NOMO-1 treated with DMSO at 0.1 percent for 48 hours (cell line): ENCODE results near the gene ZNF670.
"Not testable (repeated sequence)": the region's sequence is repeated elsewhere in the genome, so short reads cannot be mapped to it uniquely, and the experiment has no call there.

Experiments
- DNase-seq: peaks from one replicate; lab custom pipeline; 2025; ENCODE audit not compliant: unreplicated experiment; lab: John Stamatoyannopoulos, UW

ZNF670 gene

GRCh38 chr1:247078258-247079140, at the start of gene ZNF670:
Gene ZNF670 (minus strand): TSS chr1:247078811. CDS start chr1:247078596, 215 bp downstream.
- DNase-seq = peak; percentile 93

GRCh38 chr1:247127519-247128282, 49.1 kb upstream of the ZNF670 start:
- DNase-seq = peak; percentile 51

DNA sequence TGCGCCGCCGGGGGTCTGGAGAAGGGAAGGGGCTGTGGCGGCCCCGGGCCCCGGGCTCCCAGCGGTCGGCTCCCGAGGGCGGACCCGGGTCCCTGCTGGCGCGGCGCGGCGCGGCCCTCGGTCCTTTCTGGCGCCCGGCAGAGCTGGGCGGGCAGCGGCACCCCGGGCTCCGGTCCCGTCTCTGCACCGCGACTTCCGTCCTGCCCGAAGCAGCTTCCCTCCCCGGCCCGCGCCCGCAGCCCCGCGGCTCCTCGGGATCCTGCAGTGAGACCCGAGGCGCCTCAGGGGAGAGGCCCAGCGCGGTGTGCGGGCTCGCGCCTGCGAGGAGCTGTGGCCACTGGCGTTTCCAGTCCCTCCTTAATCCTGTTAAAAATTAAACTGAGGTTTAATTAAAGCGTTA, 48.0 kb upstream of the ZNF670 start:
- DNase-seq = not testable (repeated sequence)

DNA sequence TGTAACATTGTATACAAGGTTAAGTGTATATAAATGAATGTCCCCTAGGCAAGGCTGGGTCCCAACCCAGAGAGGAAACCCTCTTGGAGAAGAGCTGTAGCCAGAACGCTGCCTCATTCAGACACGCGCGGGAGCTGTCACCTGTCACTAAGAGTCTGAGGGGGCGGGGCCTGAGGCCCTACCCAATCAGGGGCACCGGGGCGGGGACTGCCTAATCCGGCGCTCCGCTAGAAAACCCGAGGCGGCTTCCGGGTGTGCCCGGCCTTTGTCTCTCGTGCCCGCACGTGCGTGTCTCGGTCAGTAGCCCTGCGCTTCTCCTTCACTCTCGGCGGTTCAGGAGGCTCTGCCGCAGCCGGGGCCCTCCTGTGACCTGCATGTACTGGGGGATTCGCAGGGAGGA, 47.6 kb upstream of the ZNF670 start:
- not testable (repeated sequence) for DNase-seq

DNA sequence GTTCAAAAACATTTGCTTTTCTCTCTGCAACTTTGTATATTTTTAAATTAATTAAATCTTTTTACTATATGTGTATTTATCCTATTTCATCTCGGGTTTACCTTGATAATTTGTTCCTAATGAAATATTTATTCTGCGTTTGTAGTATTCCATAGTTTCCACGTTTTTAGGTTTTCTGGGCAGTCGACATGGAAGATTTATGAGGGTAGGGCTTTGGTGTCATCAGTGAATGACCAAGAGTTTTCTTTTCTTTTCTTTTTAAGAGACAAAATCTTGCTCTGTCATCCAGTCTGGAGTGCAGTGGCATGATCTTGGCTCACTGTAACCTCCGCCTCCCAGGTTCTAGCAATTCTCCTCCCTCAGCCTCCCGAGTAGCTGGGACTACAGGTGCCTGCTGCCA, 42.8 kb upstream of the ZNF670 start:
- no peak for DNase-seq

GRCh38 chr1:247120408-247120668, 41.7 kb upstream of the ZNF670 start:
- DNase-seq = not testable (repeated sequence)

- no peak for DNase-seq
Measured at GRCh38 chr1:247119600-247120407, 41.2 kb upstream of the ZNF670 start.

DNA sequence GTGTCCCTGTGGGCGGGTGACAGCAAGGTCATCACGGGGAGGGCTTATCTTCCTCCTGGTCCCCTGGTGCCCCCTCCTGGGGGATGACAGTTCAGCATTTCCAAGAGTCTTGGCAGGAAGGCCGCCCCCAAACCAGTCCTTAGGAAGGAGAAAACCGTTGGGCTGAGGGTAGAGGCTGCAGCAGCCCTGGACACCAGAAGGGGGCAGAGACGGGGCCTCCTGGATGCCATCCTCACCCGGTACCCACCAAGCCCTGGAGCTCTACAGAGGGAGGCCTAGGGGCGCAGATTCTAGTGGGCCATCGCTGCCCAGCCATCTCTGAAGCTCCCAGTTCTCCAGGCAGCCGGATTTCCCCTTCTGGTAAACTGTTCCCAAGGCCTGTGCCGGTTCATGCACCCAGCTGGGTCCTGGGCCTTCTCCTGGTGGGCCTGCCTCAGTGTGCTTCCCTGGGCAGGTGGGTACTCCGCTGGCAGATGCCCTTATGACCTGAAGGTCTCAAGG, 40.4 kb upstream of the ZNF670 start:
- DNase-seq = no peak

DNA sequence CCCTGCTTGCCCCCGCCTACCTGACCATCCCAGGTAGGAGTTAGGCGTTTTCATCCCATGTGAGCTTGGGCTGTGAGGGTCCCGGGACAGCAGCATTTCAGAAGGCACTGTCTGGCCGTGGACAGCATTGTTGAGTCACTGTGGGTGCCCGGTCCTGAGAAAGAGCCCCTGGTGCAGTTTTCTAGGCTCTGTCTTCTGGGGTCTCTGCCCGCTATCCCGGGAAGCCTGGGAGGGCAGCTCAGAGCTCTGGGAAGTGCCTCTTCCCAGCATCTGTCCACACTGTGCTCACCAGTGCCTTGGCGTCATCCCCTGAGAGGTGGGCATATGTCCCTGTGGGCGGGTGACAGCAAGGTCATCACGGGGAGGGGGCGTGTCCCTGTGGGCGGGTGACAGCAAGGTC, 36.9 kb upstream of the ZNF670 start:
- DNase-seq = no peak

GRCh38 chr1:247115141-247115510, 36.5 kb upstream of the ZNF670 start:
- DNase-seq = no peak

- DNase-seq = no peak
Measured at GRCh38 chr1:247114351-247115140, 35.9 kb upstream of the ZNF670 start.

DNA sequence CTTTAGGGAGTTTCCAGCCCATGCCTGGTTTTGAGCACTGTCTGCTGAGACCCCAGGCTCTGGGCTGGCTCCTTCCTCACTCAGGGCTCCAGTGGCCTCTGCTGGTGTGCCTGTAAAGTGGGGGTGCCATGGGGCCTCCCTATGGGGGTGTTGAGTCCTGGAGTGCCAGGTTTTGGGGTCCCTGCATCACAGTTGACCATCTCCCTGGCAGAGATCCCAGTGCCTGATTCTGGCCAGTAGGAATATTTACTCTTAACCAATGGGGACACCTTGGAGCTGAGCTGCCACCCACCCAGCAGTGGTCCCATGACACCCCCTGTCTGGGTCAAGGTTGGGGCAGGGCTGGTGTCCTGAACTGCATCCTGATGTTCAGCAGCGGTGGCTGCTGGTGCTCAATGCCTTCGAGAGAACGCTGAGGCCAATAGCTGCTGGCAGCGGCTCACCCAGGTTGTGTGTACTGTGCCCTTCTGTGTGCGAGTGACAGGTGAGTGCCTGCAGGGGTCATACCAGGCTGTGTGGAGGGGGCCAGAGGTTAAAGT, 35.2 kb upstream of the ZNF670 start:
- no peak for DNase-seq

- DNase-seq = no peak
Measured at GRCh38 chr1:247113094-247113497, 34.5 kb upstream of the ZNF670 start.

- DNase-seq = no peak
Measured at GRCh38 chr1:247112479-247112781, 33.8 kb upstream of the ZNF670 start.

- no peak for DNase-seq
Measured at GRCh38 chr1:247111700-247112478, 33.3 kb upstream of the ZNF670 start.

GRCh38 chr1:247111259-247111699, 32.7 kb upstream of the ZNF670 start:
- DNase-seq = no peak

DNA sequence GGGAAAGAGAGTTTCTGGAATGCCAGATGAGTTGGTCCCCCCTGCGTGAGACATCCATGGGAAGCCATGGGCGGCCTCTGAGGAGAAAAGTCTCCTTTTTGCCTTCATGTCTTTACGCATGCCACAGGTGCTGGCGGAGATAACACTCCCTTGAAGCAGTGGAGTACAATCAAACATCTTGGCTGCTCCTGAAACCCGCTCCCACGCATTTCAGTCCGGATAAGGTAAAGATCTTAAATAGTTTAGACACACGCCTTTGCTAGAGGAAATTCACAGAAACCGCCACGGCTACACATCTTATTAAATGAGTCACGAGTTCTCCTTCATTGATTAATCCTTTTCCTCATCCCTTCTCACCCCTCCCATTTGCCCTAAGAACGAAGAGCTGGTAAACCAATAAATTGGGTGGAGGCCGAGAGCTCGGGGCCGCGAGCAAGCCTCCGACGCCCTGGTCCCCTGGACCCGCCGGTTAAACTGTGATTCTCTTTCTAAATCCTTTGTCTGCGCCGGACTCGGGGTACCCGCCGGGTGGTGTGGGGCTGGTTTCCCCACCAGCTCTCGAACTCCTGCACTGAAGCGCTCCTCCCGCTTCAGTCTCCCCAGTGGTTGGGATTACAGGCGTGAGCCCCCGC, 32.1 kb upstream of the ZNF670 start:
- DNase-seq = no peak

DNA sequence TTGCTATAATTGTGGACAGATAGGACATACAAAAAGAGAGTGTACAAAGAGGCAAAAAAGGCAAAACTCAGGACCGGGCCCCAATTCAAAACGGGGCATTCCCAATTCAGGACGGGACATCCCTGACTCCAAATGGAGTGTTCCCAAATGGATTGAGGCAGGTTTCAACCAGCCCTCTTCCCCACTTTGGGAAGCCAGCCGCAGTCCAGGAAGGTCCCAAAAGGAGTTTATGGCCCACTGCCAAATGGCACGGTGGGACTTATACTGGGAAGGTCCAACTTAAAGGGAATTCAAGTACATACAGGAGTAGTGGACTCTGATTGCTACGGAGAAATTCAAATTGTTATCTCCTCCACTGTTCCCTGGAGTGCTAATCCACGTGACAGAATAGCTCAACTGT, 29.1 kb upstream of the ZNF670 start:
- DNase-seq = no peak

DNA sequence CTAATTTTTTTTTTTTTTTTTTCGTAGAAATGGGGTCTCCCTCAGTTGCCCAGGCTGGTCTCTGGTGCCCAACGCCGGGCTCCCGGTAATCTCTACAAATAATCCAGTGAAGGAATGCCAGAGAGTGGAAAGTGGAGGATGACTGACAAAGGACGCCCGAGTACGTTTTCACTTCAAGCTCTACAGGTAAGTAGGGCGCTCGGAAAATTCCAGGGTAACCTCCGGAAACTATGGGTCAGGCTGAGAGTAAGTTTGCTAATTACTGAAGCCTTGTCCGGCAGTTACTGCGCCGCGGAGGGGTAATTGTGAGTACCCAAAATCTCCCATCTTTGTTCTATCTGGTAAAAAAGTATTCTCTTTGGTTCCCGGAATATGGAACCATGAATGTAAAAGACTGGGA, 27.4 kb upstream of the ZNF670 start:
- DNase-seq = no peak
